ENCODE measurements around the gene SCNN1A.

The SCNN1A gene

DNA sequence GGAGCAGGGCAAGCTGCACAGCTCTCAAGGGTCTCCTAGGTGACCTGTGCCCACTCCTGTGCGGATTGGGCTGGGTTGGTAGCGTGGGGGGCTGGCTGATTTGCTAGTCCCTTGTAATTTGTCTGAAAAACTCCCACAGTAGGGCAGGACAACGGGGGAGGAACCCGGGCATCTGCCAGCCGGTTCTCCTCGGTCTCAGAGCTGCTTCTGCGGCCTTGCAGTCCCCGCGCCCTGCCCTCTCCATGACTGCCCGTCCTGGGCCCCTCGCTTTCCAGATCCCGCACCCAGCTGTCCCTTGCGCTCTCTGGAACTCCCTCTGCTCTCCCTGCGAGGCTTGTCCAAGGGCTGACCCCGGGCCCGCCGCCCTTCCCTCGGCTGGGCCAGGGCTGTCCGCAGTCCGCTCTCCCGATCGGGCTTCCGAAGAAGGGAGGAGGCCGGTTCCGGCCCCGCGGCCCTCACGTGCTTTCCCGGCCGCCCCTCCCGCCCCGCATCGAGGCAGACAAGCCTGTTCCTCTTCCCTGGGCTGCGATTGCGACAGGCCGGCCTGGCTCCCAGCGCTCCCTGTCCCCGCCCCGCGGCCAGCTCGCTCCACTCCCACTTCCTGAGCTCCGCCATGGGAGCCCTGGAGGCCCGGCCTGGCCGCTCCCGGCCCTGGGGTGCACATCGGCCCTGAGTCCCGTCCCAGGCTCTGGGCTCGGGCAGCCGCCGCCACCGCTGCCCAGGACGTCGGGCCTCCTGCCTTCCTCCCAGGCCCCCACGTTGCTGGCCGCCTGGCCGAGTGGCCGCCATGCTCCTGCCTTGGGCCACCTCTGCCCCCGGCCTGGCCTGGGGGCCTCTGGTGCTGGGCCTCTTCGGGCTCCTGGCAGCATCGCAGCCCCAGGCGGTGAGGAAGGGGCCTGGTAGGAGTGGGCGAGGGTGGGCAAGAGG is 8.5 kb upstream of the SCNN1A start, which contains the start of gene LTBR:
TSS of gene LTBR (plus strand) at position 591 of the 927 bp plus-strand sequence. CDS start at position 788, 197 bp downstream.
- DNase-seq: peak; percentile 28 to 58

DNA sequence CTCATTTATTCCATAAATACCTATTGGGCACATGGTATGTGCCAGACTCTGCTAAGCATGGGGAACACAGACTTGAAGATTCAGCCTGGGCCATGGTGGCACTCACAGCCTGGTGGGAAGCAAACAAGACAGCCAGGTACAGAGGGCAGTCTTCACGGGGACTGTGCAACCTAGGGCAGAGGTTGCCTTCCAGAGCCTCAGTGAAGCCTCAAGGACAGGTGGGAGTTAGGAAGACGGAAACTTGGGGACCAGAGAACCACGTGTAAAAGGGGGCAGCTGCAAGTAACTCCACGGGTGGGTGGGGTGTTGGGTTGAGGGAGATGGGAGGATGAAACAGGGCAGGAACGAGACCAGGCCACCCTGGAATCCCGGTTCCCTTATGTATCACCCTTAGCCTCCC is 7.6 kb upstream of the SCNN1A start:
- DNase-seq: no peak

DNA sequence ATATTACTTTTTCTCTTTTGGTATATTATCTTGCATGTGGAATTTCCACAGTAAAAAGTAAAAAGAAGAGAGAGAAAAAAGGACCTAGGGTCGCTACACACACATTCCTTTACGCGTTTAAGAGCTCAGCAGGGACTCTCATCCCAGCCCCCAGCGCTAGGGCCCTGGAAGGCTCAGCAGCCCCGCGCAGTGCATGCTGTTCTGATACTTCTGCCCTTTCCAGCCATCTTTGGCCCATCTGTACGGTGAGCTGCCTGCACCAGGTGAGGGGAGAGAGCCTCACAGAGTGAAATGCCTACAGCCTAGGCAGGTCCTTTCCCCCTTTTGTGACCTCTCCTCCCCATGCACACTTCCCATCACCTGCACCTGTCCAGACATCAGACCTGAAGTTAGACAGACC is 7.0 kb upstream of the SCNN1A start:
- DNase-seq: no peak

DNA sequence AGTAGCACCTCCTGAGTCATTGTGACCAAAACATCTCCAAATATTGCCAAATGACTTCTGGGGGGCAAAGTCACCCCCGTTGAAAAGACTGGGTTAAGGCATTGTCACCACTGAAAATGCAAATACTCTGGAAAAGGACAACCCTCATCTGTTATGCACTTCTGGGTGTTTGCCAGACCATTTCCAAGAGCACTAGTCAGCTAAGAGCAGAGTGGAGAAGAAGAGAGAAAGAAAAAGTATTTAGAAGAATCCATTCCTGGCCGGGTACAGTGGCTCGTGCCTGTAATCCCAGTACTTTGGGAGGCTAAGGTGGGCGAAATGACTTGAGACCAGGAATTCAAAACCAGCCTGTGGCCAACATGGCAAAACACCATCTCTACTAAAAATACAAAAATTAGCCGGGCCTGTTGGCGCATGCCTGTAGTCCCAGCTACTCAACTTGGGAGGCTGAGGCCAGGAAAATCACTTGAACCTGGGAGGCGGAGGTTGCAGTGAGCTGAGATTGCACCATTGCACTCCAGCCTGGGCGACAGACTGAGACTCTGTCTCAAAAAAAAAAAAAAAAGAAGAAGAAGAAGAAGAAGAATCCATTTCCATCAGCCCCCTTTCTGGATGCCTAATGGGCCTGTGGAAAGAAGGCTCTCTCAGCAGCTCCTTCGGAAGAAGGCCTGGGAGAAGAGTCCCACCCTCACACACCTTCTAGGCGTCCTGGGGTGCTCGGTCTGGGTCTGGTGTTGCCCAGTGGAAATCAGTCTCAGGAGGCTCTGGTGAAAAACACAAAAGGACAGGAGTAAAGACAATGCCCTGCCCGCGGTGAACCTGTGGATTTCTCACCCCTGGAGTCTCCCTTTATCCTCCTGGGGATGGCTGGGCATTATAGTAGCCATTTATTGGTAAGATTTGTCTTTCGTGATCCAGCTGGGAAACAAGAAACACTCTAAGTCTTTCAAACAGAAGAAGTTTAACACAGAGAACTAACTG is 5.1 kb upstream of the SCNN1A start:
- DNase-seq: no peak

DNA sequence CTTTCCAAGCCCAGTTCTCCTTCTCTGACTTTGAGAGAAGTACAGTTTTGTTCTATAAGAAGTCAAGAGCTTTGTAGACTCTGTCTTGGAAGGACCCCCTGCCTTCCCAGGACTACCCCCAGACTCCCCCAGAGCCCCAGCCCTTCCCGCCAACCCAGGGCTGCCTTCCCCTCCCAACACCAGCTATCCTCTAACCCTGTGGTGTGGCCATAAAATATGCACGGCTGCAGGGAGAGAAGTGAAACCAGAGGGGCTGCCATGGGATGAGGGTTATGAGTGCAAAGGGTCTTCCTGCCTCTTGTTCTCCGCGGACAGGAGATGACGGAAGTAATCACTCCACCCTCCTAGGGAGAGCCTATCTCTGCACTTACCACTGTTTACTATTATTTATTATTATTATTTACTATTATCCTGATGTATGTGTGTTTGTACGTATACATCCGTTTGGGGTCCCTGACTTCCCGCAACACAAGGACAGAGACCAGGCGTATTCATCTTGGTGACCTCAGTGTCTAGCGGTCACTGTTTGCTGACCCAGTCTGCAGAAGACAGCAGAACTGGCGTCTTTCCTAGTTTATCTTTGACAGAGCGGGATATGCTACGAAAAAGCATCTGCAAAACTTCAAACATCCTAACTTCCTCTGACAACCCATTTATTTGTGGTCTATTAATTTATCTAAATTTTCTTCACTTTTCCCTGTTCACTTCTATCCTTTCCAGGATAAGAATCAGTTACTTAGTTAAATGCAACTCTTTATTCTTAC is 3.5 kb upstream of the SCNN1A start:
- DNase-seq: no peak

DNA sequence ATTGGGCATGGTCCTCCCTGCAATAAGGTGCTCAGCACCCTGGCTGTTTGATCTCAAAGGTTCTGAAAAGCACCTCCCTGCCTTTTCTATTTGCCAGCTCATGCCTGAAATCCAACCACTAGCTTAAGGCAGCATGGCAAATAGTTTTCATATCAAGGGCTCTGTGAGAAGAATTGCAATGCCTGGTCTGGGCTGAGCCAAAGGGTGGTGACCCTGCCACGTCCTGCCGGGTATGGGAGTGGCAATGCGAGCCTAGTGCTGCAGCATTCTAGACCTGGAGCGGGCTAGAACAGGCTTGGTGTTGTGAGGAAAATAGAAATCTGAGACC is 2.3 kb upstream of the SCNN1A start:
- no peak for DNase-seq

DNA sequence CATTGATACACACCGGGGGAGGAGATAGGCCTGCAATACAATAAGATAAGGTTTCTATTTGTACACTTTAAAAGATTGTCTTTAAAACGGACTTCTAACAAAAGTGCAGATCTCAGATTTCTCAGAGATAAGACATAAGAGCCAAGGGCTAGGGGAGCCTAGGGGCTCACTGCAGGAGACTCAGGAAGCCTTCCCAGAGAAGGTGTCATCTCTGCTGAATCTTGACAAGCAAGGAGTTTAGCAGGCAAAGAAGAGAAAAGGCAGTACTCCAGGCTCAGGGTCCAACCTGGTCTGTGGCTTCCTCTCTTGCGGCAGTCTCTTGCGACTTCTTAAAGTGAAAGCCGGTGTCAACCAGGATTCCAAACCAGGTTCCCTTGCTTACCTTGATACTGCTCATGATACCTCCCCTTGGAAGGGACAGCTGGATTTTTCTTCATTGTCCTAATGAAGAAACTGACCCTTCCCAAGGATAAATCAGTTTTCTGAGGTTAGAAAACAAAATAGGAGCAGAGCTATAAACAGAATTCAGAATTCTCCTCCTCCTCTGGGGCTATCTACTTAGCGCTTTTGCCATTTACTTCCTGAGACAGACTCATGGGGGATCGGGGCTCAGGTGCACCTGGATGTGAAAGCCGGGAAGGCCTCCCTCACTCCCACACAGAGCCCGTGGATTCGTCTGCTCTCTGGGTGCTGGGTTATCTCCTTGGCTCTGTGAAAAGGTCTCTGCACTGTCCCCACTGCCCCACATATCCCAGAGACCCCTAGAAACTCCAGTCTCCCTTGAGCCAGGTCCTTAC is 1.7 kb upstream of the SCNN1A start:
- no peak for DNase-seq

DNA sequence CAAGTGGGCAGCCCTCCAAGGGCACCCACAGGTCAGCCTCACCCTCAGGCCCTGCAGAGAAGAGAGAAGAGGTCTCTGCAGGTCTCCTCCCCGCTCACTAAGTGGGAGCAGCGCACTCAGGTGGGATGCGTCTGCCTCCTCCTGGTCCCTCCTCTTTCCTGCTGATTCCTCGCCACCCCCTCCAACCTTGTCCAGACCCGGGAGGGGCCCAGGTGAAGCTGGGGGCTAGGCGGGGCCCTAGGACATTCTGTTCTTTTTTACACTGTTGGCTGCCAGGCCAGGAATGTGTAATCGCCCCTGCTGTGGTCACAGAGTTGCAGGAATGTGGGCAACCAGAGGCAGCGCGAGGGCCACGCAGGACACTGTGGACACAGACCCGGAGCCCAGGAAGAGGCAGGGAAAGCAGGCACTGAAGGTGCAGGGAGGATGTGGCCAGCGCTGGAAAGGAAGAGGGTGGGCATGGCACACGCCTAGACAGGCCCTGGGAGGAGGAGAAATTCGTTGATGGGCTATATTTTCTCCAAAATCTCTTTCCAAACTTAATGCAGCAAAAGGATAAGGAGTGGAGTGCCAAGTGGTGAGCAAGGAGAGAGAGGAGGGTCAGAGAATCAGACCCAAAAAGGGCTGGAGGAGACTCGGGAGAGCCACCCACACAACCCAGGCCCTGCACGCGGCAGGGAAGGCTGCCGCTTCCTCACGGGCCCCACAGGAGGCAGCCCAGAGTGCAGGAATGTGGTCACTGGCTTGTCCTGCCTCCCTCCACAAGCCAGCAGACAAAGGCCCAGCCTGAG is 911 bp upstream of the SCNN1A start:
- DNase-seq: no peak

DNA sequence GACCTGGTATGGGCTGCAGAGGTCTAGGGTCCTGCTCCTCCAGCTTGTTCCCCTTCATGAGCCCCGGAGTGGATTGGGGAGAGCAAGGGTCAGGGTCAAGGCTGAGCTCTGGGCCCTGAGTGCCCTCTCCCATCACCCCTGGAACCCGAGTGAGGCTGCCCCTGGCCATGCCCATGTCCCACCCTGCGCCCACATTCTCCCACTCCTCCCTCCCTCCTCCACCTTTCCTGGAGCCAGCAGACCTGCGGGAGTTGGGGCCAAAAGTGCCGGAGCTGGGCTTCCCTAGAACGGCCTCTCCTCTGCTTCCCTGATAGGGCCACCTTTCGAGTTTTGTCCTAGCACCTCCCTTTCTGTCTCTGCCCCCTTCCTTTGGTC is 590 bp downstream of the SCNN1A start:
- no peak for DNase-seq

DNA sequence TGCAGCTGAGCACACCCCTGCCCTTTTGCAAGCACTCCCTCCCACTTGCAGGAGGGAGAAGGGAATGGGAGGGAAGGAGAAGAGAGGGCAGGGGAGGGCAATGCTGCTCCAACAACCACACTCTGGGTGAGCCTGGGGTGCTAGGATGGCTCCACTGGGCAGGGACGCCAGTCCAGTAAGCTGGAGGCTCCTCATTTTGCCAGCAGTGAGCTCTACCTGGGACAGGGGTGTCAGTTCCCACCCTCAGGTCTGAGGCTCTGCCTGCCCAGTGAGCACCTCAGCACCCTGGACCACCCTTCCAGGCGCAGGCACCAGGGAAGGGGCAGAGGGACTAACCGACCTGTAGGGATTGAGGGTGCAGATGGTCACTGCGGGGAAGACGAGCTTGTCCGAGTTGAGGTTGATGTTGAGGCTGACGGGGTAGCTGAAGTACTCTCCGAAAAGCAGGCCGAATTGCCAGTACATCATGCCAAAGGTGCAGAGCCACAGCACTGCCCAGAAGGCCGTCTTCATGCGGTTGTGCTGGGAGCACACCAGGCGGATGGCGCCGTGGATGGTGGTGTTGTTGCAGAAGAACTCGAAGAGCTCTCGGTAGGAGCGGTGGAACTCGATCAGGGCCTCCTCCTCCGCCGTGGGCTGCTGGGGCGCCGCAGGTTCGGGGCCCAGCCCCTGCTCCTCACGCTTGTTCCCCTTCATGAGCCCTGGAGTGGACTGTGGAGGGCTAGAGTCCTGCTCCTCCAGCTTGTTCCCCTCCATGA is 1.2 kb downstream of the SCNN1A start:
- no peak for DNase-seq

DNA sequence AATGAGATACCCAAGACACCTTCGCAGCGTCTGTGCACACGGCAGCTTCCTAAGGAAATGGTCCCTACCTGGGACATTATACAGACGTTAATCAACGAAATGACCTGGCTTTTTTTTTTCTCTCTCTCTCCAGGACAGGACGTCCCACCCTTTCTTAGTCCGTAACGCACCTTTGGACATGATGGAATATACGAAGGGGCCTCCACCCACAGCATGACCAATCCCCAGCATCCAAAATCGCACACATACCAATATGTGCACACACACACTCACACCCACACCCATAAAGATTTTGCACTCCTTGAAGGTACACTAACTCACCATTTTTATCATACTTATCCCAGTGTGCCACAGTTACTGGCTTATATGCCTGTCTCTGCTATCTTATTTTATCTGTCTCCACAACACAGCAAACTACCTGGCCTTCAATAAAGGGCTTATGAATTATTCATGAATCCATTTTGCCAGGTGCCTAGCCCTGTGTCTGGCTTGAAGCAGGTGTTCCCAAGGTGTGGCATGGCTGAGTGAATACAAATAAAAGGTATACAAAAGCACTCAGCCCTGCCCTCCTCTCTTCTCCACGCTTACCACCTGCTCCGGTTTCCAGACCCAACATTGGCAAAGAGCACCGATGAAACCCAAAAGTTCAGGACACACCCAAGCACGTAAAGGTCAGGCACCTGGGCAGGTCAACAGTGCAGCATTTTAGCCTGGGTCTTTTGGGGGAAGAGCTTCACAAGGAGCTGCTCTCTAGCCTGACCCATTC is 2.2 kb downstream of the SCNN1A start:
- no peak for DNase-seq

DNA sequence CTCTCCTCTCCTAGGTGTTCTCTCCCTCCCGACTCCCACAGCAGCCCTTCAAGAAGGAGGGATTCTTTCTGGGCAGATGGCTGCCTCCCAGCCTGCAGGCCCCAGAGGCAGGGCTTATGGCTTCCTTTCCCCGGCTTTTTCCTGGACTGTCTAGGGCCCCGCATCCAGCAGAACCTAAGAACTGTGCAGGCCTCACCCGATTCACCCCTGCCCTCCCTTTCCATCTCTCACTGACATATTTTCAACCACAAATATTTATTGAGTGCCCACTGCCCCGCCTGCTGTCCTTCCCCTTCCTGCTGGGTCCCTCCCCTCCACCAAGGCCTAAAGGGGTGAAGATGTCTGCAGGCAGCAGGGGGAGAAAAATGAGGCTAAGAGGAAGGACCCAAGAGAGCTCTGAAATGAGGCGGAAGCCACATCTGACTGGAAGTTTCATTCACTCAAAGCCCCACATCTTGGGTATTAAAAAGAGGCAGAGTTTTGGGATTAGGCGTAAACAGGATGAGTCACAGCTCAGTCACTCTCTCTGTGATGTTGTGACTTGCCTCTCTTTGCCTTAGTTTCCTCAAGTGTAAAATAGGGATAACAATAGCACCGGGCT is 2.9 kb downstream of the SCNN1A start:
- peak; percentile 77 to 82 for DNase-seq

DNA sequence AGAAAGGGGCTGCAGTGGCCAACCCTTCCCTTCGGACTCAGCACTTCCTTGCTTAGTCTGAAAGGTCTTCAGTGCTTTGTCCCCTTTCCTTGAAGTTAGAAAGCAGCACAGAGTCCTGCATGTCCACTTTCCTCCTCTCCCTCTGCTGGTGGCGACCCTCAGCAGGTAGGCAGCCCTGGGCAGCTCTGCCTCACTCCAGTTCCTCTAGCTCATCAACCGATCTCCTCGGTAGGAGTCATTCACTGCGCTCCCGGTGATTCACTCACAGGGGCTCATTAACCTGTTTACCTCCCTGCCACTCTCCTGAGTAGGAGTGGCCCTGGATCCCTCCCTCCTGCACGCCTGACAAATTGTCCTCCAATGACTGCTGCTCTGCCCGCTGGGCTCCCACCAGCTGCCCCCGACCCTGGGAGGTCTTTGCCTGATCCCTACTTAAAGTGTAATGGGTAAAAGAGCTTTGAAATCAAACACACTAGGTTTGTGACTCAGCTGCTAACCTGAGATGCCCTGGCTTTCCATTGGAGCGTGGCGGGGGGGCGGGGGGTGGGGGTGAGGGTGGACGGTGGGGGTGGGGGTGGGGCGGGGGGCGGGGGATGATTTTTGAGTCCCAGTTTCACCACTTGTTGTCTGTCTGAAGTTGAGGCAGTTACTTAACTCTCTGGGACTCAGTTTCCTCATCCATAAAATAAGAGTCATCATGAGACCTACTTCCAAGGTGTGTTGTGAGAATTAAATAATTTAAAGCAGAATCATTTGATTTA is 4.2 kb downstream of the SCNN1A start:
- DNase-seq: no peak

DNA sequence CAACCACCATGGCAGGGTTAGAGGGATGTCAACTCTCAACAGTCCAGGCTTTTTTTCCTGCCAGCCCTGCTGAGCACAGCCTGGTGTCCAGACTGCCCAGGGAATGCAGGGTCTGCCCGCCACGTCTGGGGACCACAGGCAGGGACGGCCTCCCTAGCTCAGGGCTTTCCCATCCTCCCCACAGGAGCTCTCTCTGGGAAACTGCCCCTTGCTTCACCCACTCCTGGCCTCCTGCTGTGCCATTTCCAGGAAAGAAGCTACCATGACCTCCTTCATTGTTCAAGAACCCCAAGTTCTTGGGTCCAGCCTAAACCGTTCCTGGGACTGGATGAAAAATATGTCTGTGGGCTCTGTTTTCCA is 4.8 kb downstream of the SCNN1A start:
- DNase-seq: no peak

DNA sequence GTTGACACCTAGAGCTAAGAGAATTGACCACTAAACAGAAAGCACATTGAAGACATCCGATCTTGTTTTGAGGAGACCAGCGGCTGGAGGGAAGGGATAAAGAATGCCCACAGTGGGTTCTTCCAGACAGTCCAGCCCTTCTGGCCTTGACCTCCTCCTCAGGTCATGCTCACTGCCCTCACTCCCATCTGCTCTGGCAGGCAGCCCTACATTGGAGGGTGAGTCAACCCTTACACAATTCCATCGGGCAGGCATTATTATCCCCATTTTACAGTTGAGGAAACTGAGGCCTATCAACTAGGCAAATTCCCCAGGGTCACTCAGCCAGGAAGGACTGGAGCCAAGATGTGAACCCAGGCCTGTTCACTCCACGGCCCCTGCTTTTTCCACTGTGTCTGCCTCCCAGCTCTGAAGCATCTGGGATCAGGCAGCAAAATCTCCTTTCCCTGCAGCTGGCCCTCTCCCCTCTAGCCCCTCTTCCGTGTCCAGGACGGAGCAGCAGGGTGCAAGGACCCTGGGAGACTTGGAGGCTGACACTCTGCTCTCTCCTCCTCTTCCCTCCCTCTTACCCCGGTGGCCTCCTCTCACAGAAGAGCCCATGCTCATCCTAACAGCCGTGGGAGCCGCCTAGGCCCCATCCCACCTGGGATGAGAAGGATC is 5.3 kb downstream of the SCNN1A start:
- DNase-seq: no peak

DNA sequence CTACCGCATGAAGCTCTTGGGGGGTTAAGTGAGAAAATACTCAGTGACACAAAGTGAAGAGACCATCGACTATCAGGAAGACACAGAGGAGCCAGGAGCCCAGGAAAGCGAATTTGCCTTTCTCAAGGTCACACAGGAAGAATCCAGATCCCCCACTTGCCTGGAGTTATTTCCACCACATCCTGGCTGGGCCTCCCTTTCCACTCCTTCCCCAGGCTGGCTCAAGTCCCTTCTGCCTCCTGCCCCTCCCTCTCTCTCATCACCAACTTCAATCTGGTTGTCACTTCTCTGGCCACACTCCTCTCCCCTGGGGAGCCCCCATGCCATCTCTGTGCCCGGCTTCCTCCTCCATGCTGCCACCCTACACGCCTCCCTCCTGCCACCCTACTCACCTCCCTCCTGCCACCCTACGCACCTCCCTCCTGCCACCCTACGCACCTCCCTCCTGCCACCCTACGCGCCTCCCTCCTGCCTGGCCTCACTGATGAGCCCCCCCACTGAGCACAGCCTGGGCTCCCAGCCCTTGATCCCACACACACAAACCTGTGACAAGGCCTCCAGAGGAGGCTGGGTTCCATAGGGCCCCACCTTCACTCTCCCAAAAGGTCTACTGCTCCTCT is 6.3 kb downstream of the SCNN1A start:
- DNase-seq: no peak
